Keratinocyte (primary cell): ENCODE results near the gene HEPHL1. TPM values are rescaled to one million over a fixed set of nuclear protein-coding genes. Genes with fewer than 3 reads are reported as not detected.

ENCODE experiments used
- DNase-seq: peaks from one replicate; pipeline ENCODE4 v3.0.0-alpha.2; 2011; ENCODE audit warnings: low read depth, missing footprints, low spot score
- FAIRE-seq: peaks from 2 replicates; lab custom pipeline; 2011; peaks lifted over from hg19 to GRCh38; lab: Jason Lieb, UNC
- H2AFZ ChIP-seq: 2 replicates; pipeline ENCODE4 v1.6.0; 2012; ENCODE audit warnings: low read length, control low read depth, inconsistent platforms; ENCODE audit not compliant: control insufficient read depth
- H3K27ac ChIP-seq: 2 replicates; pipeline ENCODE4 v1.5.1; 2011; ENCODE audit warnings: low read length; ENCODE audit not compliant: control insufficient read depth, insufficient read depth
- H3K27me3 ChIP-seq: 3 replicates; pipeline ENCODE4 v1.6.0; 2011; ENCODE audit warnings: low read length; ENCODE audit not compliant: control insufficient read depth, insufficient read depth; ENCODE audit errors: extremely low read depth
- H3K36me3 ChIP-seq, 2 experiments: 2 replicates in 1 of 2; 3 replicates in 1 of 2; pipeline ENCODE4 v1.5.1; 2011; ENCODE audit warnings: low read length in 2 of 2, mild to moderate bottlenecking in 1 of 2; ENCODE audit not compliant: control insufficient read depth in 2 of 2, insufficient read depth in 2 of 2; ENCODE audit errors: extremely low read depth in 1 of 2
- H3K4me1 ChIP-seq: 3 replicates; pipeline ENCODE4 v1.5.1; 2011; ENCODE audit warnings: low read length; ENCODE audit not compliant: control insufficient read depth, insufficient read depth; ENCODE audit errors: extremely low read depth
- H3K4me2 ChIP-seq: 3 replicates; pipeline ENCODE4 v1.6.0; 2011; ENCODE audit warnings: low read depth, low read length; ENCODE audit not compliant: control insufficient read depth, insufficient read depth; ENCODE audit errors: extremely low read depth
- H3K4me3 ChIP-seq, 3 experiments: fragments of 200-600 bp in 1 of 3; sonication (generic) in 1 of 3; 2 replicates in 2 of 3; 3 replicates in 1 of 3; pipeline ENCODE4 v1.5.1; 2011 to 2016; ENCODE audit warnings: low read length in 3 of 3, mild to moderate bottlenecking in 3 of 3, control low read depth in 2 of 3, inconsistent platforms in 1 of 3, low read depth in 1 of 3, mixed read lengths in 1 of 3, mixed run types in 1 of 3, moderate library complexity in 1 of 3; ENCODE audit not compliant: control insufficient read depth in 2 of 3, insufficient read depth in 2 of 3; ENCODE audit errors: extremely low read depth in 1 of 3
- H3K79me2 ChIP-seq: 2 replicates; pipeline ENCODE4 v1.6.0; 2012; ENCODE audit warnings: low read length; ENCODE audit not compliant: control insufficient read depth, insufficient read depth
- H3K9ac ChIP-seq: 3 replicates; pipeline ENCODE4 v1.6.0; 2011; ENCODE audit warnings: low read length; ENCODE audit not compliant: control insufficient read depth, insufficient read depth; ENCODE audit errors: extremely low read depth
- H3K9me1 ChIP-seq: 3 replicates; pipeline ENCODE4 v1.6.0; 2011; ENCODE audit warnings: low read length; ENCODE audit not compliant: control insufficient read depth, insufficient read depth; ENCODE audit errors: extremely low read depth
- H3K9me3 ChIP-seq: 2 replicates; pipeline ENCODE4 v1.5.1; 2012; ENCODE audit warnings: low read depth, low read length; ENCODE audit not compliant: control insufficient read depth
- H4K20me1 ChIP-seq: 3 replicates; pipeline ENCODE4 v1.6.0; 2011; ENCODE audit warnings: low read length; ENCODE audit not compliant: control insufficient read depth, insufficient read depth; ENCODE audit errors: extremely low read depth
- EZH2 ChIP-seq: IDR thresholded peaks from one replicate; pipeline ENCODE4 v1.6.1; 2012; ENCODE audit warnings: inconsistent platforms, mild to moderate bottlenecking, low read length, moderate library complexity
- dilution Hi-C: fragments of 300-500 bp; cut with MboI; formaldehyde crosslinking; loops from one replicate; pipeline ENCODE4 v1.7.0; 2020; ENCODE audit warnings: low sequenced_read_pairs; ENCODE audit not compliant: extremely low pct_ligation_motif_present
- polyA plus RNA-seq, 5 experiments: library from polyadenylated mRNA; depleted of rRNA in 3 of 5; stranded (reverse) in 3 of 5; stranded (forward) in 1 of 5; unstranded in 1 of 5; fragments of >200 nt; gene quantifications; 1 replicate in 1 of 5; 2 replicates in 3 of 5; 3 replicates in 1 of 5; pipeline versions ENCODE4 v1.2.1 to v1.2.3, GENCODE V29; 2011 to 2012; ENCODE audit warnings: missing spikeins in 2 of 5, low read depth in 1 of 5, low replicate concordance in 1 of 5
- TF ChIP-seq, protein P1 (sequence below), 3 experiments: IDR thresholded peaks in 1 of 3; conservative IDR thresholded peaks in 1 of 3; optimal IDR thresholded peaks in 1 of 3; 2 replicates in 2 of 3; 3 replicates in 1 of 3; pipeline versions ENCODE3 to v1.5.1; 2011; ENCODE audit warnings: low read length in 3 of 3, mild to moderate bottlenecking in 3 of 3, moderate library complexity in 2 of 3, control low read depth in 1 of 3, inconsistent platforms in 1 of 3; ENCODE audit not compliant: insufficient read depth in 2 of 3; ENCODE audit errors: extremely low read depth in 1 of 3

HEPHL1 gene
- polyA plus RNA-seq, 1 donor (not counting 4 experiments of a cell fraction or from before 2014, with no cell fraction given) = 138 TPM

DNA sequence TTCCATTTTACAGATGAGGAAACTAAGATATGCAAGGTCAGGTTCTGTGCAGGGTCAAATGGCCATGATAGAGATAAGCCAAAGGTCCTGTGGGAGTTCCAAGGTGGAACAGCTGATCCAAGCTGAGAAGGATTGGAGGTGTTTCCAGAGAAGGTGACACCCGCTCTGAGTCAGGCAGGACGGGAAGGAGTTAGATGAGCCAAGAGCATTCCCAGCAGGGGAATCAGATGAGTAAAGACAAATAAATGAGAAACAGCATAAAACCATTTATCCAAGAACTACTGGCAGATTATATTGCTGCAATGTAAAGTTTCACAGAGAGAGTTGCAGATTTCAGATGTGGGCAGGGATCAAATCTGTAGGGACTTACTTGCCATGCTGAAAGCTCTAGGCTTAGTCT, 18.9 kb upstream of the HEPHL1 start:
- TF ChIP-seq EZH2 = no peak
- TF ChIP-seq, protein P1, sequence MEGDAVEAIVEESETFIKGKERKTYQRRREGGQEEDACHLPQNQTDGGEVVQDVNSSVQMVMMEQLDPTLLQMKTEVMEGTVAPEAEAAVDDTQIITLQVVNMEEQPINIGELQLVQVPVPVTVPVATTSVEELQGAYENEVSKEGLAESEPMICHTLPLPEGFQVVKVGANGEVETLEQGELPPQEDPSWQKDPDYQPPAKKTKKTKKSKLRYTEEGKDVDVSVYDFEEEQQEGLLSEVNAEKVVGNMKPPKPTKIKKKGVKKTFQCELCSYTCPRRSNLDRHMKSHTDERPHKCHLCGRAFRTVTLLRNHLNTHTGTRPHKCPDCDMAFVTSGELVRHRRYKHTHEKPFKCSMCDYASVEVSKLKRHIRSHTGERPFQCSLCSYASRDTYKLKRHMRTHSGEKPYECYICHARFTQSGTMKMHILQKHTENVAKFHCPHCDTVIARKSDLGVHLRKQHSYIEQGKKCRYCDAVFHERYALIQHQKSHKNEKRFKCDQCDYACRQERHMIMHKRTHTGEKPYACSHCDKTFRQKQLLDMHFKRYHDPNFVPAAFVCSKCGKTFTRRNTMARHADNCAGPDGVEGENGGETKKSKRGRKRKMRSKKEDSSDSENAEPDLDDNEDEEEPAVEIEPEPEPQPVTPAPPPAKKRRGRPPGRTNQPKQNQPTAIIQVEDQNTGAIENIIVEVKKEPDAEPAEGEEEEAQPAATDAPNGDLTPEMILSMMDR (optimal IDR thresholded peaks at IDR 0.05 in 1 of 3, IDR thresholded peaks at IDR 0.05 in 1 of 3, conservative IDR thresholded peaks at IDR 0.05 in 1 of 3; ENCODE audit: extremely low read depth in 1 of 3, insufficient read depth in 2 of 3, low read length in 3 of 3) = no peak
- Histone ChIP-seq H3K27me3 (no peaks in the 10 kb centered on the region), H4K20me1 (no peaks in the 10 kb centered on the region), H3K79me2 (no peaks in the 10 kb centered on the region), H3K27ac (no peak overlapping the region), H3K4me3 (no peak overlapping the region), H2AFZ (peak overlapping the region; percentile 0), H3K9me3 (no peaks in the 10 kb centered on the region), H3K4me1 (peaks cover 7% of the 10 kb centered on the region), H3K9me1 (no peaks in the 10 kb centered on the region), H3K36me3 (no peaks in the 10 kb centered on the region), H3K4me2 (no peak overlapping the region), H3K9ac (no peak overlapping the region)
- DNase-seq (no peak), FAIRE-seq (peak; percentile 68)
- dilution Hi-C loops = no loop called here

DNA sequence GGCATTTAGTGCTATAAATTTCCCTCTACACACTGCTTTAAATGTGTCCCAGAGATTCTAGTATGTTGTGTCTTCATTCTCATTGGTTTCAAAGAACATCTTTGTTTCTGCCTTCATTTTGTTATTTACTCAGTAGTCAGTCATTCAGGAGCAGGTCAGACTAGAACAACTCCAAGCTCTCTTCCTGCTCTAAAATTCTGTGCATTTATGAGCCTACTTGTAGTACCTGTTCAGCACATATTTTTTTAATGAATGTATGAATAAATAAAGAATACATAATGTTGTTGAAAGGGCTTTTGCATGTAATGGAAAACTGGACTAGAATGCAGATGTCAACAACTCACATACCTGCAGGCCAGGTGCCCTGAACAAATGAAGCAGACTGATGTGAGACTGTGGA, 13.7 kb upstream of the HEPHL1 start:
- Histone ChIP-seq H3K79me2 (no peaks in the 10 kb centered on the region), H3K36me3 (no peaks in the 10 kb centered on the region), H3K4me2 (peak overlapping the region; percentile 42), H3K9me3 (no peaks in the 10 kb centered on the region), H3K9me1 (no peaks in the 10 kb centered on the region), H3K27ac (peak overlapping the region; percentile 74), H3K9ac (peak overlapping the region; percentile 24), H4K20me1 (no peaks in the 10 kb centered on the region), H2AFZ (no peak overlapping the region), H3K4me3 (no peak overlapping the region), H3K4me1 (peaks cover 46% of the 10 kb centered on the region), H3K27me3 (no peaks in the 10 kb centered on the region)
- peak; percentile 46 for FAIRE-seq
- DNase-seq = no peak
- TF ChIP-seq EZH2 = no peak
- TF ChIP-seq, protein P1 (optimal IDR thresholded peaks at IDR 0.05 in 1 of 3, IDR thresholded peaks at IDR 0.05 in 1 of 3, conservative IDR thresholded peaks at IDR 0.05 in 1 of 3; ENCODE audit: extremely low read depth in 1 of 3, insufficient read depth in 2 of 3, low read length in 3 of 3) = no peak
- dilution Hi-C loops = no loop called here
